Fibroblast of upper back skin (primary cell): ENCODE measurements around the gene FBXO3.

ENCODE experiments used
- DNase-seq: peaks from one replicate; pipeline ENCODE4 v3.0.0-alpha.2; 2013

FBXO3 gene

DNA sequence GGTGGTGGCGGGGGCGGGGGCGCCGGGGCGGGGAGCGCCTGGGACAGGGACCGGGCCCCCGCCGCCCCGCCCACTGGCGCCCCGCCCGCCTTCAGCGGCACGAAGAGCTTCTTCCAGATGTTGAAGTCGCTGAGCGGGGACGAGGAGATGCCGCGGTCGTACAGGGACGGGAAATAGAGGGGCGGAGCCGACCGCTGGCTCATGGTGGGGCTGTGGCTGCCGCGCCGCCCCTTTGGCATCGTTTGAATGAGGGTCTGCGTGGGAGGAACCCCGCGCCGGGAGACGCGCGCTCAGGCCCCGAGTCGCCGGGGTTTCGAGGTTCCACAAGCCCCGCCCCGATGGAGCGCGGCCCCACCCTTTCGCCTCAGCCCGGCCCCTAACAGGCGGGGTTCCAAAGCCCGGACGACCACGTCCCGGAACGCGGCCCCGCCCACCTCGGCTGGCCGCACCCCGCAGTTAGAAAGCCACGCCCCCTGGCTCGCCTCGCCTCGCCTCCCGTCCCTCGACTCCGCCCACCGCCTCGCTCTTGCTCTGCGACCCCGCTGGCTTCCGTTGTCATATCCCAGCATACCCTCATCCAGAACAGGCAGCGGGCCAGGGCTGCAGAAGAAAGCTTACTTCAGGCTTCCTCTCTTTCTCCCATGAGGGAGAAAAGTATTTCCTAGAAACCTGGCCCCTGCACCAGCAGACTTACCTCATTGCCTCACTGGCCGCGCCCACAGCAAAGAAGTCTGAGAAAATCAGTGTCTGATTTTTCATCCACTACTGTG, 73.6 kb downstream of the FBXO3 start, which contains the start of gene C11orf91:
TSS of gene C11orf91 (minus strand) at position 325 of the 770 bp plus-strand sequence. CDS start at position 239, 86 bp downstream.
- DNase-seq = peak; percentile 97

DNA sequence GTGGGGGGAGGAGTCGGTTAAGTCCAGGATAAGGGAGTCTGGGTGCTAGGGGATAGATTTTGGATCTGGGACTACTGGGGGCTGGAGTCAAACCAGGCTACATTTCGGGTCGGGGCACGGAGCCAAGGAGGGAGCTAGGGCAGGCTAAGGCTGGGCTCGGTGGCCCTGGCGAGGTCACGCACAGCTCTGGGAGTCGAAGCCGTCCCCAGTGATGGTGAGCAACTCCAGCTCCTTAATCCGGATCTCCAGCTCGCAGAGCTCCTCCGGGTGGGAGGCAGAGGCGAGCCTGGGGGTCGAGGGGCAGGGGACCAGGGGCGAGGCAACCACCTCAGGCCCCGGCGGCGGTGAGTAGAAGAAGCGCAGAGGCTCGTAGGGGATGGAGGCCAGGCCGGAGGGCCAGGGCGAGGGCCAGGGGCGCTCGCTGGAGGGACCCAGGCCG, 74.2 kb downstream of the FBXO3 start:
- no peak for DNase-seq

DNA sequence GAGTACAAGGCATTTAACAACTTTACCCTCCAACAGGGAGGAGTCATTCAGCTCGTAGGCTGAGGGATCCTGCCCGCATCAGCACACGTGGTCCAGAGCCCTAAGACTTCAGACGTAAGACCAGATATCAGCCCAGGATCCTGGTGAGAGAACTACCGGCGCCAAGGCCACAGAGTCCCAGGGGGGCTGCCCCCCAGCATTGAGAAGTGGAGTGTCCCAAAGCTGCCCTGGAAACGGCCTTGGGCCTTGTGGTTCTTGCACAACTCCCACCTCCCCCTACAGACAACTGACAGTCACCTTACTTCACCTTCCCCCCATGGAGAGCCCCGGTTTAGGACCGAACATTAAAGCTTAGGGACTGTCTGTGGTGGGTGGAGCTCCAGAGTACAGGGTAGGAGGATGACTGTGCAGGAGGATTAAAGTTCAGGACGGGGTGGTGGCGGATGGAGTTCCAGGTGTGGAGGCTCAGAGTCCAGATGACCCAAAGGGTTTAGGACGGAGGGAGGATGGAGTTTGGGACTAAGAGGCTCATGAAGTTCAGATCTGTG, 74.7 kb downstream of the FBXO3 start:
- no peak for DNase-seq

DNA sequence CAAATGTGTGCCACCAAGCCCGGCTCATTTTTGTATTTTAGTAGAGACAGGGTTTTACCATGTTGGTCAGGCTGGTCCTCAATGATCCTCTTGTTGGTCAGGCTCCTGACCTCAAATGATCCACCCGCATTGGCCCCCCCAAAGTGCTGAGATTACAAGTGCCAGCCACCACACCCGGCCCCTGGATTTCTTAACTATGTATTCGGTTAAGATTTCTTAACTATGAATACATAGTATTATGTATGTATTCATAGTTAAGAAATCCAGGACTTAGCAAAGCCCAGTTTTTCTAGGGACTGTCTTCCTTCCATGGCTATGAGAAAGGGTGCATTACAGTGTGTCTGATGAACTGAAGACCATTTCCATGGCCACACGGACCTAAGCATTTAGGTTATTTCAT, 75.4 kb downstream of the FBXO3 start:
- DNase-seq = no peak

DNA sequence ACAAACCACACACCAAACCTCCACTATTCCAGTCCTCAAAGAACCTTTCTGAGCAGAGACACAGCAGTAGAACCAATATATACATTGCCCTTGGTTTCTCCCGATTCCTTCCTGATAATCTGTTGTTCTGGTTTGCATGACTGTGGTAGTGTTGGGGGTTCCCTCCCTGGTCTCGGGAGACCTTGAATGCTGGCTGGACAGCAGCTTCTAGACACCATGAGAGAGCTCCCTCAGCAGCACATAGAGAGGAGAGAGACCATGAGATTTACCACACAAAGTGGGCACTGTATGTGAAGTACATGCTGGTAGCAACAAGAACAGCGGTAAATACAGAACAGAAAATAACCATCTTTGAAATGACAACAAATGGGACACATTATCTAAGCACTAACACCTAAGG, 76.3 kb downstream of the FBXO3 start:
- DNase-seq = no peak

DNA sequence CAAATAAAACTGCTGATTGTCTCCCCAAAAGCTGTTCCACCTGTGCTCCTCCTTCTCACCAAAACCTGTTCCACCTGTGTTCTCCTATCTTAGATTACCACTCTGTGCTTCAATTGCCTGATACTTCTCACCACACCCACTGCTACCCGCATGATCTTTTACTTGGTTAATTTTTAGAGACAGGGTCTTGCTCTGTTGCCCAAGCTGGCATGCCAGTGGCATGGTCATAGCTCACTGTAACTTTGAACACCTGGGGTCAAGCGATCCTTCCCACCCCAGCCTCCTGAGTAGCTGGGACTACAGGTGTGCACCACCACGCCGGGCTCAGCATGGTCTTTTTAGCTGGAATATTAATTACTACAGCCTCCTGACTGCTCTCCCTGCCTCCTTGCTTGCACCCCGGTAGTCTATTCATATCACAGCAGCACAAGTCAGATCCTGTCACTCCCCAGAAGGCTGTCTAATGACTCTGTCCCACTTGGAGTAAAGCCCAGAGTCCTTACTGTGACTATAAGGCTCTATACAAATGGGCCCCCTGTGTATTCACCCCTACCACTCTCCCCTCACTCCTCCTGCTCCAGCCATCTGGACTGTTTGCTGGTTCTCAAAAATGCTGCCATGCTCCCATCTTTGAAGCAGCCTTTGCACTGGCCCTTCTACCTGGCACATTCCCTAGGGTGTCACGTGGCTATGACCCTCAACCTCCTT, 77.2 kb downstream of the FBXO3 start:
- no peak for DNase-seq

DNA sequence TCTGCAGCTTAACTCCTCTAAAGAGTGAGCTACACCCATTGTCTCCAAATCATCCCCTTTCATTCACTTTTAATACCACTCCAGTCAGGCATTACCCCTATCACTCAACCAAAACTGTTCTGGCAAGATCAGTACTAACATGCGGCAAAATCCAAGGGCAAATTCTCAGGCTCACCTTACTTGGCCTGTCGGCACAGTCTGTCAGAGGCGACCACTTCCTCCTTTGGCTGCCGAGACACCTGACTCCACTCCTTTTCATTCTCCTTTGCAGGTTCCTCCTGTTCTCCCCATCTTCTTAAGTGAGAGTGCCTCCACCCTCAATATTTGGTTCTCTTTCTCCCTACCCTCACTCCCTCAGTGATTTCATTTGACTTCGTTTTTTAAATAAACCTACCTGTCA, 77.9 kb downstream of the FBXO3 start:
- no peak for DNase-seq

DNA sequence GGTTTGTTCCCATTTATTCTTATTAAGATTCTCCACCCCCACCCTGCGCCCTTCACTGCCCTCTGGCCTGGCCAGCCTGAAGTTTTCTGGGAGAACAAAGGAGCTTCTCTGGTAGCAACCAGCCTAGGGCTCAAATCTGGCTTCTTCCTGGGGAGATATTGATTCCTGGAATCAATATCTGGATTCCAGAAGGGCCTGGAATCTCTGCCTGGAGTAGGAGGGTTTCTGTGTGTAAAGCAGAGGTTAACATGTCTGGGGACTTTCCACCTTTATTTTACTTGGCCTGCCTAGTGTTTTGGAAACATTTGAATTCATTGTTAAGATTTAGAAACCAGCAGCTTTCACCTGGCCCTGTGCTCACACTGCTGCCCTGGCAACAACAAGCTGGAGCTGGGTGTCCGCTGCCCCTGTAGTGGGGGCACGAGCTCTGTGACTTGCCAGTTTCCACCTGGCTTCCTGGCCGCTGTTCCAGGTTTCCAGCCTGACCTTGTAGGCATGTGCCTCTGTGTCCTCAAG, 79.2 kb downstream of the FBXO3 start:
- no peak for DNase-seq

DNA sequence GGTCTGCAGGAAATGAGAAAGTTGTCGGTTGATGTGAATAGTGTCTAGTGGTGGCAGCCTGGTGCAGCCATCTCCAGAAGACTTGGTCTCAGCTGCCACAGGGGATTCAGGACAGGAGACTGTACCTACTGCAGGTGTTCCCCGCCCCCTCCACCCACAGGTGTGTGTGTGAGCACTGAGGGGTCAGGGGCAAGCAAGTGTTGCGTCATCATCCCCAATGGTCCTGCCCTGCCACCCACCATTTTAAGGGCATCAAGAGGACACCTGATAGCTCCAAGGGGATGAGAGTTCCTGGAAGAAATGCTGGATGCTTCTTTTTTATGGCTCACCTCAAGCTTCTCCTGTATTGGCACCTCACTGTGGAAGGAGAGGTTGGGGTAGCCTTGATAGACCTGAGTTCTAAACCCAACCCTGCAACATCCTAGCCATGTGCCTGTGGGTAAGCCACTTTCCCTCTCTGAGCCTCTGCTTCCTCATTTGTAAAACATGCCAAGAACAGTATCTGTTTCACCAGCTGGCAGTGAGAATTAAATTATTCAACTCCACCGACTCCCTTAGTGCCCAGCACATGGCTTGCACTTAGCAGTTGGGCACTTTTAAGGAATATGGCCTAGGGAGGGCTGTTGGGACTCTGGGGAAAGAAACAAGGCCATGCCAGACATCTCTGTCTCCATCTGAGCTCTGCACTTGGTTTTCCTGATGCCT, 79.8 kb downstream of the FBXO3 start:
- DNase-seq = no peak

DNA sequence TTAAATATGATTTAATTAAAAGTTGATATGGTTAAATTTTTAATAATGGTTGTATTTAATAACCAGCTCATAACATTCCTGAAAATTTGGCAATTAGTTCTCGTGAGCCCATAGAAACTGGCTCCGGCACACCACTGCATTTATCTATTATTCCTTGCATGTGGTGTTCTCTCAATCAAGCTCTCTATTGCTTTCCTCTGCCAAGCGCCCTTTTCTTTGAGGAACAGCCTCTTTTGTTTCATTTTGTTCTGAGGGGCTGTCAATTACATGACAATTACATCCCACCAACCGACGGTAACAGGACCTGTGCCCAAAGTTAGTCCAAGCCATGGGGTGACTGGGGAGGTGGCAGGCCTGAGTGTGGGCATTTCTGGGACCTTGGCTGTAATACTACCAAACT, 81.8 kb downstream of the FBXO3 start:
- no peak for DNase-seq

DNA sequence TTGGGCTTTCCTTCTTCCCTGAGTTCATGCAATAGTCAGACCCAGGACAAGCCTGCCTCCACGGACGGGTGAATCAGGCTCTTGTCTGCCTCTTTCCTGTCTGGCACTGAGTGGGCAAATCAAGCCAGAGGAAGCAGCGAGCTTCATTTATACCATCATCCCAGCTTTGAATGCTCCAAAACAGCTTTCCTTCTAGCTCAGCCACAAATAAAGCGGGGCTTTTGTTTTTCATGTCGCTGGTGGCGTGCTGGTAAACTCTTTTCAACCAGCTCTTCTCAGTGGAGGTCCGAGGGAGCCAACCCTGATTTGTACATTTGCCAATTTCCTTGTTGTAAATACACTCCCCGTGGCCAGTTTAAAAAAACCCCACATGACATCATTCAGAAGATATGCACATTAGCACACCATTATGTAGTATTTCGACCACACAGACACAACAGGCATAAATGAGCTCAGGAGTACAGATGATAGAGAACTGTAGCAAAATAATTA, 82.3 kb downstream of the FBXO3 start:
- peak; percentile 98 for DNase-seq

DNA sequence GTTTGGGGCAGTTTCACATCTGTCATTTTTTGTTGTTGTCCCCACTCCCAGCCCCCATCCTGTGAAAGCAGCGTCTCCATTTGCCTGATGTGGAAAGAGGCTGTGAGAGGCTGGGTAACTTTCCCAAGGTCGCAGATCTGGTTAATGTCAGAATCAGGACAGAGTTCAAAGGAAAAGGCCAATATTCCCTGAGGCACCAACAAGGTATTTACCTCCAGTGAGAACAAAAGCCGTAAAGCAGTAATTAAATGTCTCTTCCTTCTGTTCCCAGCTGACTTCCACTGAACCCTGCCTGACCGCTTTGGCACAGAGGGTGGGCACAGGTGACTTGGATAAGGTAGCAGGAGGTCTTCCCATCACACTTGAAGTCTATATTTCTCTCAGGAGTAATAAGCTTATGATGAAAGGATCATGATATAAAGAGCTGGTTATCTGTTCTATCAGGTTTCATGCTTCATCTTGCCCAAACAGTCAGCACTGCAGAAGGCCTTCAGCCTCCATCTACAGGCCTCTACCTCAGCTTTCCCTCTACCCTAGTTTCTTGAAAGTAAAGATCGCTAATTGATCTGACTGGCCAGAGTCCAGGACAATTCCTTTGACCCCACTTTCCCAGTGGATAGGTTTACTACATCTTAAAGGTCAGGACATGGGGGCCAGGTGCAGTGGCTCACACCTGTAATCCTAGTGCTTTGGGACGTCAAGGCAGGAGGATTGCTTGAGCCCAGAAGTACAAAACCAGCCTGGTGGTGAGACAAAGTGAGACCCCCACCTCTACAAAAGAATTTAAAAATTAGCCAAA, 83.1 kb downstream of the FBXO3 start:
- DNase-seq = no peak
